Body of pancreas (tissue), 4 donors: ENCODE data around the gene SIT1.

Experiments used
- POLR2A ChIP-seq, 3 donors: fragments of 450-650 bp; IDR thresholded peaks; one replicate each; pipeline ENCODE4 v1.6.1; 2016; ENCODE audit warnings: antibody characterized with exemption in 3 of 3, mild to moderate bottlenecking in 2 of 3
- TF ChIP-seq, protein P1 (sequence below), 7 experiments: fragments of 450-650 bp in 4 of 7; fragments of 200-600 bp in 3 of 7; sonication (generic) in 3 of 7; IDR thresholded peaks; one replicate each; pipeline ENCODE4 v1.5.1; 2016 to 2019; ENCODE audit warnings: antibody characterized with exemption in 7 of 7

DNA sequence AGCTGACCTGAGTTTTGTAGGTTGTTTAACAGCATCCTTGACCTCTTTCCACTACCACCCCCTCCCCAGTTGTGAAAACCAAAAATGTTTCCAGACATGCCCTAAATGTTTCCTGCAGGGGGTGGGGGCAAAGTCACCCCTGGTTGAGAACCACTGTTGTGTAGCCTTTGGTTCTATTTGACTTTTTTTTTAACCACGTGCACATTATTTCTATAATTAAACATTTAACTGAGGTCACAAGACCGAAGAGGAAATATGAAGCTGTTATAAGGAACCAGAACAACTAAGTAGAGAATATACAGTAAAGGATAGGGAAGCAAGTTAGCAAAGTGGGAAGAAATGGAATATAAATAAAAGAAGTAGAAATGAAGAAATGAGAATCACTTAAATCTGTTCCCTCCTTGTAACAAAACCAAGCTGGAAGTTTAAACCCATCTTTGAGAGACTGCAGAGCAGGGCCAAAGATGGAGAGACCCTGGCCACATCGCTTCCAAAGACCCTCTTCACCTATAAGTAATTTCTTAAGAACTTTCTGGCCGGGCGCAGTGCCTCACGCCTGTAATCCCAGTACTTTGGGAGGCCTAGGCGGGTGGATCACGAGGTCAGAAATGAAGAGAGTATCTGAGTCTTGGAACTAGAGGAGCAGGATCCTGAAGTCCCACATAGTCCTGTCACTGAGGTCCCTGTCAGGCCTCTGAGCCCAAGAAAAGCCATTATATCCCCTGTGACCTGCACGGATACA, 14.4 kb downstream of the SIT1 start:
- TF ChIP-seq POLR2A (IDR thresholded peaks at IDR 0.05), result no peak
- TF ChIP-seq, protein P1, sequence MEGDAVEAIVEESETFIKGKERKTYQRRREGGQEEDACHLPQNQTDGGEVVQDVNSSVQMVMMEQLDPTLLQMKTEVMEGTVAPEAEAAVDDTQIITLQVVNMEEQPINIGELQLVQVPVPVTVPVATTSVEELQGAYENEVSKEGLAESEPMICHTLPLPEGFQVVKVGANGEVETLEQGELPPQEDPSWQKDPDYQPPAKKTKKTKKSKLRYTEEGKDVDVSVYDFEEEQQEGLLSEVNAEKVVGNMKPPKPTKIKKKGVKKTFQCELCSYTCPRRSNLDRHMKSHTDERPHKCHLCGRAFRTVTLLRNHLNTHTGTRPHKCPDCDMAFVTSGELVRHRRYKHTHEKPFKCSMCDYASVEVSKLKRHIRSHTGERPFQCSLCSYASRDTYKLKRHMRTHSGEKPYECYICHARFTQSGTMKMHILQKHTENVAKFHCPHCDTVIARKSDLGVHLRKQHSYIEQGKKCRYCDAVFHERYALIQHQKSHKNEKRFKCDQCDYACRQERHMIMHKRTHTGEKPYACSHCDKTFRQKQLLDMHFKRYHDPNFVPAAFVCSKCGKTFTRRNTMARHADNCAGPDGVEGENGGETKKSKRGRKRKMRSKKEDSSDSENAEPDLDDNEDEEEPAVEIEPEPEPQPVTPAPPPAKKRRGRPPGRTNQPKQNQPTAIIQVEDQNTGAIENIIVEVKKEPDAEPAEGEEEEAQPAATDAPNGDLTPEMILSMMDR (IDR thresholded peaks at IDR 0.05), result no peak
